HG03159 (cell line): Measurements from ENCODE around the gene DISC1.

ENCODE experiments used
- ATAC-seq: cut with Tn5 transposase; IDR thresholded peaks from one replicate; pipeline ENCODE4 v1.9.1; 2021; ENCODE audit warnings: mild to moderate bottlenecking, moderate library complexity; ENCODE audit not compliant: unreplicated experiment

Gene DISC1

DNA sequence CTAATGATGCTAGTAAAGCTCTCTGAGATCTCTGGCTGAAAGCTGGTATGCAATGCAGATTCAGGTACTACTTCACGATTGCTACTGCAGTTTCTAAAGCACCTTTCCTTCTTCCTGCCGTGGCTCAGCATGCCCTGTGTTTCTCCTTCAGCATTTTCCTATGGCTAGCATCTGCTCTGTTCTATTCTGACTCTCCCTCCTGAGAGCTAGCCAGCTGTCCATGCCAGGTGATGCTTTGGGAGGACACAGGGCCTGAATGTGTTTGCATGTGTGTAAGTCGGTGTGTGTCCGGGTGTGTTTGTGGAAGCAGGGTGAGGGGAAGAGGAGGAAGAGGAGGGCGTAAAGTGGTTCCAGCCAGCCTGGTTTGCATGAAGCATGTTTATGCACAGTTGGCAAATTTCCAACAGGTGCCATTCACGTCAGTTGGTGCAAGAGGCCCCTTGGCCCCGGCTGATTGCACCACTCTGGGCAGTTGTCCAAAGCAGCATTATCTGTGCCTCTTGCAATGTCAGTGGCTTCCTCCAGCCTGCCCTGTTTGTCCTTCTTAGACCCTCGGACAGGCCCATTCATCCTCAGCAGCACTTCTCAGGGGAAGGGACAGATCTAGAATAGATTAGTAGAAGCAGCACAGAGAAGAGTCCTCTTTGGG lies 433.3 kb downstream of the DISC1 start:
- ATAC-seq, result no peak

DNA sequence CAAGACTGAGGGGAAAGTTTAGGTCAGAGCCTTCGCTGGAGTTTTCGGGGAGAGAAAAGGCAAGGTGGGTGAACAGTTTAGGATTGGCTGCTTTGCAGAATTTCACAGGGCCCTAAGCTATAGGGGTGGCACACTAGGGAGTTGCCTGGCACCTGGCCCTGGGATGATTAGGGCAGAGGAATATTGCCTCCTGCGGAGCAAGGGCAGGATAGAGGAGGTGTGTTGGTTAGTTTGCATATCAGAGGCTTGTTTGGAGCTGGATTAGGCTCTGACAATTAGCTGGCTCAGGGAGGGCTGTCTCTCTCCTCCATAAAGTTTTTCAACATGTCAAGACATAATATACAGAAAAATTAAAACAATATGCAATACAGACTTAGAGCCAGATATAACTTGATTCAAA lies 436.4 kb downstream of the DISC1 start:
- ATAC-seq, result no peak

GRCh38 chr1:232066521-232066920 lies 439.9 kb downstream of the DISC1 start:
- ATAC-seq, result no peak

DNA sequence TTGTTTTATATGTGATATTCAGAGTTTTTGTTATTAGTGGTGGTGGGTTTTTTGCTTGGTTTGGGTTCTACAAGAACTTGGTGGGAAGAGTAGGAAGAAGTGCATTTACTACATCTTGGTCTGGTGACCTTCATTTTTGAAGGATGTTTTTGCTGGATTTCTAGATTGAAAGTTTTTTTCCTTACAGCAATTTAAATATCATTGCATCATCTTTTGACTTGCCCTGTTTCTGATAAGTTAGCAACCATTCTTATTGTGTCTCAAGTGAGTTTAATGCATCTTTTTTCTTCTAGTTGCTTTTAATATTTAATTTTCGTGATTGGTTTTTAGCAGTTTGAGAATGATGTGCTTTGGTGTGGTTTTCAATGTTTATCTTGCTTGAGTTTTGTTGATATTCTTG lies 447.7 kb downstream of the DISC1 start:
- no peak for ATAC-seq

DNA sequence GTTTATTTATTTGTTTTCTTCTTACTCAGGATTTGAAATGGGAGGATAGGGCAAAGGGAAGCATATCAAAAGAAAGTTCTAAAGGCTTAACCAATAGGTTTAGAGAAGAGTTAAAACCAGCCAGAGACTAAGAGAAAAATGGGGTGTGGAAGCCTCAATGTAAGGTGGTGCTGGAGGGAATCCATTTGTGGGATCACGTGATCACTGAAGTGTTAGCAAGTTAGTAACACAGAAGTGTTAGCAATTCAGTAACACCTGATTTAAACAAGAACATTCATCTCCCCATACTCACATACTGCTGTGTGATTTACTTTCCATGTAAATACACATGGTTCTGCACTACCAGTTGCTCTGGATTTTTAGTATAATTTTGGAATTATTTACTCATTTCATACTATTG lies 451.2 kb downstream of the DISC1 start:
- ATAC-seq, result no peak

- no peak for ATAC-seq
Observed at GRCh38 chr1:232084584-232085223, 458.1 kb downstream of the DISC1 start.

DNA sequence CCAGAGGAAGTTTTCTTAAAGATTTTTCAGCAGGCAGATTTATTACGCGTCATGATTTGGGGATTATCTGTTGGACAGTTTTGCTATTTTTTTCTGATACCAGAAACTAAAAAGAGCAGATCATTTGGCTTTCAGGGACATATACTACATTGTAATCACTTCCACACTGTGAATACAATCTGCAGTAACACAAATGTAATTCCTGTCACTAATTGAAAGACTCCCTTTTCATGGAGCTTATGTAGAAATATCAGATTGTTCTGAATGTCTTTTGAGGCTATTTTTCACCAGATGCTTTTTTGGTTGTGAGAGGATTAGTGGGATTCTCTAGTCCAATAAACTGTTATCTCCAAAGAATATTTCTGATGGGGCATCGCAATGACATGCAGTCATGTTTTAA lies 464.2 kb downstream of the DISC1 start:
- no peak for ATAC-seq
